GM12891 (cell line): ENCODE measurements around the gene FRMD6.

Experiments
- POLR2A ChIP-seq: IDR thresholded peaks from 2 replicates; pipeline ENCODE4 v1.6.1; 2011; ENCODE audit warnings: low read depth, low read length, control low read depth
- POLR2AphosphoS5 ChIP-seq: IDR thresholded peaks from 2 replicates; pipeline ENCODE4 v1.6.1; 2011; ENCODE audit warnings: low read depth, low read length, control low read depth
- SPI1 ChIP-seq: IDR thresholded peaks from 2 replicates; pipeline ENCODE4 v1.6.1; 2011; ENCODE audit warnings: low read depth, low read length, control low read depth

DNA sequence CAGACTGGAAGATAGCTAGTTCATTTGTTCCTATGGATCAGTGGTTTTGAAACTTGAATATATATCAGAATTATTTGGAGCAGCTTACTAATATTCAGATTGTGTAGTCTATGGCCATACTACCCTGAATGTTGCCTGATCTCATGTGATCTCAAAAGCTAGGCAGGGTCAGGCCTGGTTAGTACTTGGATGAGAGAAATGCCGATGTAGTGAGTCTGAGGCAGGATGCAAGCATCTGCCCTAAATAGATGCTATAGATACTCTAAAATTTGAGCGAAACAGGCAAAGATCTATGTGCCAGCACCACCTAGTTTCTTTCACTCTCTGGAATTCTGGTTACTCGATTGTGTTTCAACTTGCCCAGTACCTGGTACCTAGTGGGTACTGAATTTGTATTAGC, 40.9 kb downstream of the FRMD6 start:
- TF ChIP-seq POLR2A (no peak), POLR2AphosphoS5 (no peak), SPI1 (no peak)
